ENCODE data around the gene RTKN. TPM values are rescaled to one million over a fixed set of nuclear protein-coding genes. Genes with fewer than 3 reads are reported as not detected.

RTKN gene
- total RNA-seq, 4 donors from 2014 or later = 46.2 to 99.9 (median 75.7) TPM

DNA sequence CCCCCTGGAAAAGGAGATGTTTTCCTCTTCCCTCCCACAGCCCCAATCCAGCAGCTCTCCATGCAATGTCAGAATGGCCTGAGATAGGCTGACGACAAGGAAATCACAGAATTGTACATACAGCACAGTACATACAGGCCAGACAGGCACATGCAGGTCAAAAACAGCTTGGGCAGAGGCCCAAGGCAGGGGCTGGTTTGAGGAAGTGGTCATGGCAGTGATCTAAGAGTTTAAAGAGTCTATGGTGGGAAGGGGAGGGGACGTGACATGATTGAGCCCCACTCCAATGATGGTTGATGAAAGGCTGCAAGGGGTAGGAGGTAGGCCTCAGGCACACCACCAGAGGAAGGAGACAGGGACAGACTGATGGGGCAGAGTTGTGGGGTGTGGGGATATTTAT is 65.9 kb downstream of the RTKN start:
- Histone ChIP-seq H3K4me3 (no peak overlapping the region), H3K9me3 (no peaks in the 10 kb centered on the region), H3K4me1 (peaks cover 0 to 33% (median 5%) of the 10 kb centered on the region in 4 donors), H3K27me3 (no peaks in the 10 kb centered on the region), H3K27ac (no peak overlapping the region), H3K36me3 (peaks cover 0 to 32% (median 0%) of the 10 kb centered on the region in 3 donors)
- no peak for DNase-seq
- TF ChIP-seq, protein P1, sequence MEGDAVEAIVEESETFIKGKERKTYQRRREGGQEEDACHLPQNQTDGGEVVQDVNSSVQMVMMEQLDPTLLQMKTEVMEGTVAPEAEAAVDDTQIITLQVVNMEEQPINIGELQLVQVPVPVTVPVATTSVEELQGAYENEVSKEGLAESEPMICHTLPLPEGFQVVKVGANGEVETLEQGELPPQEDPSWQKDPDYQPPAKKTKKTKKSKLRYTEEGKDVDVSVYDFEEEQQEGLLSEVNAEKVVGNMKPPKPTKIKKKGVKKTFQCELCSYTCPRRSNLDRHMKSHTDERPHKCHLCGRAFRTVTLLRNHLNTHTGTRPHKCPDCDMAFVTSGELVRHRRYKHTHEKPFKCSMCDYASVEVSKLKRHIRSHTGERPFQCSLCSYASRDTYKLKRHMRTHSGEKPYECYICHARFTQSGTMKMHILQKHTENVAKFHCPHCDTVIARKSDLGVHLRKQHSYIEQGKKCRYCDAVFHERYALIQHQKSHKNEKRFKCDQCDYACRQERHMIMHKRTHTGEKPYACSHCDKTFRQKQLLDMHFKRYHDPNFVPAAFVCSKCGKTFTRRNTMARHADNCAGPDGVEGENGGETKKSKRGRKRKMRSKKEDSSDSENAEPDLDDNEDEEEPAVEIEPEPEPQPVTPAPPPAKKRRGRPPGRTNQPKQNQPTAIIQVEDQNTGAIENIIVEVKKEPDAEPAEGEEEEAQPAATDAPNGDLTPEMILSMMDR (IDR thresholded peaks at IDR 0.05) = no peak
- no peak for TF ChIP-seq POLR2A (IDR thresholded peaks at IDR 0.05)

Other genes with a start within 250 kb of the RTKN start
- gene MTHFD2, start 243.3 kb downstream of the RTKN start, total RNA-seq = 10 to 100 TPM; 15.1 to 24.8 (median 16.2) TPM
- gene SLC4A5, start 98.5 kb downstream of the RTKN start, total RNA-seq = 10 to 100 TPM in 1 of 4 donors, 1 to 10 TPM in 3; 1.8 to 14.9 (median 4.9) TPM
- 100 to 1,000 TPM in 3 of 4 donors, 10 to 100 TPM in 1; 85.3 to 191 (median 121) TPM for gene DCTN1, start 61.6 kb downstream of the RTKN start, total RNA-seq
- gene C2orf81, start 20.3 kb downstream of the RTKN start, total RNA-seq = 1 to 10 TPM in 3 of 4 donors, under 1 TPM in 1; 0.94 to 3.3 (median 1.7) TPM
- gene WDR54, start 20.2 kb downstream of the RTKN start, total RNA-seq = 1 to 10 TPM in 3 of 4 donors, not detected in 1; 1.2 to 2.5 (median 2.3) TPM
- 10 to 100 TPM in 3 of 4 donors, 1 to 10 TPM in 1; 5.4 to 83.3 (median 41.8) TPM for gene INO80B, start 13.2 kb upstream of the RTKN start, total RNA-seq
- gene WBP1, start 16.5 kb upstream of the RTKN start, total RNA-seq = 10 to 100 TPM; 46.2 to 81.3 (median 59.9) TPM
- gene MOGS, start 23.4 kb upstream of the RTKN start, total RNA-seq = 100 to 1,000 TPM in 1 of 4 donors, 10 to 100 TPM in 3; 55.3 to 122 (median 85.9) TPM
- gene MRPL53, start 30.7 kb upstream of the RTKN start, total RNA-seq = 10 to 100 TPM; 17.8 to 23.8 (median 20.0) TPM
- gene CCDC142, start 41.1 kb upstream of the RTKN start, total RNA-seq = 100 to 1,000 TPM in 1 of 4 donors, 10 to 100 TPM in 3; 60.6 to 132 (median 94.7) TPM
- 10 to 100 TPM; 42.9 to 79.5 (median 65.2) TPM for gene TTC31, start 41.1 kb upstream of the RTKN start, total RNA-seq
- 1 to 10 TPM in 3 of 4 donors, not detected in 1; 2.8 to 6.9 (median 6.8) TPM for gene LBX2, start 57.7 kb upstream of the RTKN start, total RNA-seq
- gene PCGF1, start 65.8 kb upstream of the RTKN start, total RNA-seq = 10 to 100 TPM; 14.0 to 18.9 (median 16.2) TPM
- 1 to 10 TPM in 2 of 4 donors, under 1 TPM in 1, not detected in 1; 0.53 to 1.7 (median 1.7) TPM for gene TLX2, start 72.5 kb upstream of the RTKN start, total RNA-seq
- gene DQX1, start 84.3 kb upstream of the RTKN start, total RNA-seq = 100 to 1,000 TPM in 1 of 4 donors, 10 to 100 TPM in 3; 14.0 to 116 (median 75.3) TPM
- gene AUP1, start 87.8 kb upstream of the RTKN start, total RNA-seq = 100 to 1,000 TPM; 183 to 233 (median 213) TPM
- gene HTRA2, start 88.0 kb upstream of the RTKN start, total RNA-seq = 10 to 100 TPM; 20.6 to 25.5 (median 24.2) TPM
- 1 to 10 TPM in 3 of 4 donors, under 1 TPM in 1; 0.88 to 8.0 (median 4.8) TPM for gene LOXL3, start 112.0 kb upstream of the RTKN start, total RNA-seq
- 10 to 100 TPM; 14.5 to 38.0 (median 26.3) TPM for gene DOK1, start 112.8 kb upstream of the RTKN start, total RNA-seq
- not detected for gene M1AP, start 206.4 kb upstream of the RTKN start, total RNA-seq
- gene SEMA4F, start 212.3 kb upstream of the RTKN start, total RNA-seq = 1 to 10 TPM; 1.6 to 6.5 (median 3.3) TPM

All from Peyer's patch (tissue), 4 donors.